ENCODE results near the gene DDO.

DNA sequence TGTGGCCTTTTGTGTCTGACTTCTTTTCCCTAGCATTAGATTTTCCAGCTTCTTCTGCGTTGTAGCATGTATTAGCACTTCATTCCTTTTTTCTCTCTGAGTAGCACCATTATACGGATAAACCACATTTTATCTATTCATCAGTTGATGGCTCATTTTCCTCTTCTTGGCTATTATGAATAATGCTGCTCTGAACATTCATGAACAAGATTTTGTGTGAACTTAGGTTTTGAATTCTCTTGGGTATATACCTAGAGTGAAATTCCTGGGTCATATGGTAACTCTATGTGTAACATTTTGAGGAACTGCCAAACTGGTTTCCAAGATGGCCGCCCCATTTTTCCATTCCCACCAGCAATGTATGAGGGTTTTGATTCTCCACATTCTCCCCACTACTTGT is 32.4 kb upstream of the DDO start:
- TF ChIP-seq, protein P1, sequence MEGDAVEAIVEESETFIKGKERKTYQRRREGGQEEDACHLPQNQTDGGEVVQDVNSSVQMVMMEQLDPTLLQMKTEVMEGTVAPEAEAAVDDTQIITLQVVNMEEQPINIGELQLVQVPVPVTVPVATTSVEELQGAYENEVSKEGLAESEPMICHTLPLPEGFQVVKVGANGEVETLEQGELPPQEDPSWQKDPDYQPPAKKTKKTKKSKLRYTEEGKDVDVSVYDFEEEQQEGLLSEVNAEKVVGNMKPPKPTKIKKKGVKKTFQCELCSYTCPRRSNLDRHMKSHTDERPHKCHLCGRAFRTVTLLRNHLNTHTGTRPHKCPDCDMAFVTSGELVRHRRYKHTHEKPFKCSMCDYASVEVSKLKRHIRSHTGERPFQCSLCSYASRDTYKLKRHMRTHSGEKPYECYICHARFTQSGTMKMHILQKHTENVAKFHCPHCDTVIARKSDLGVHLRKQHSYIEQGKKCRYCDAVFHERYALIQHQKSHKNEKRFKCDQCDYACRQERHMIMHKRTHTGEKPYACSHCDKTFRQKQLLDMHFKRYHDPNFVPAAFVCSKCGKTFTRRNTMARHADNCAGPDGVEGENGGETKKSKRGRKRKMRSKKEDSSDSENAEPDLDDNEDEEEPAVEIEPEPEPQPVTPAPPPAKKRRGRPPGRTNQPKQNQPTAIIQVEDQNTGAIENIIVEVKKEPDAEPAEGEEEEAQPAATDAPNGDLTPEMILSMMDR (IDR thresholded peaks at IDR 0.05) = no peak
- TF ChIP-seq POLR2A (IDR thresholded peaks at IDR 0.05) = no peak
